Measurements from ENCODE around the gene FAM13A. TPM values are rescaled to one million over a fixed set of nuclear protein-coding genes. Genes with fewer than 3 reads are reported as not detected.

FAM13A gene
- total and polyA plus RNA-seq, 2 donors (not counting 3 experiments of a cell fraction or from before 2014, with no cell fraction given) = 3.3 to 10.5 TPM

DNA sequence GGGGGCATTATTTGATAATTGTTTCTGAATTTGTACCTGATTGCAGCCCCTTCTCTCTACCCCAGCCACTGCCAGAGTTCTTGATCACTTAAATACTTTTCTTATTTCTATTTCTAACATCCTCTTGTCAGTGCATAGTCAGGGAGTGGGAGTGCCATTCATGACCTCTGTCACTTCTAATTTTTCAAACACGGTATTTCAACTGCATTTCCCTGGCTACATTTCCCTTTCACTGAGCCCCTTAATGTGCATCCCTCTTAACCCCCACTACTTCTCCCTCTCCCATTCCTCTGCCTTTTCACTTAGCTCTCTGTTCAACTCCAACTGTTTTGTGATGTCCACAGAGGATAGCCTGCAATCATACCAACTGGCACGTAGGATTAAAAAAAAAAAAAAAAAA lies 231.1 kb downstream of the FAM13A start:
- POLR2A ChIA-PET = no interaction called here
- intact Hi-C loops (cut with micrococcal nuclease) = no loop called here
- no TSS peak for BruUV-seq (replicated peaks)

More for the DNA sequence above, 231.1 kb downstream of the FAM13A start:
- Histone ChIP-seq H3K79me2 (ENCODE audit: control insufficient read depth, insufficient read depth, low read length) (no peaks in the 10 kb centered on the region), H2AFZ (ENCODE audit: low read depth, low read length) (no peak overlapping the region), H3K9me1 (replicated peaks; ENCODE audit: control insufficient read depth, extremely low read depth, insufficient read depth, low read length) (no peaks in the 10 kb centered on the region), H3K4me2 (ENCODE audit: insufficient read depth, low read length) (no peak overlapping the region), H3K27me3 (ENCODE audit: control insufficient read depth in 2 of 2, insufficient read depth in 2 of 2, low read length in 2 of 2) (no peaks in the 10 kb centered on the region), H3K4me3 (replicated peaks in 1 of 3; ENCODE audit: insufficient read depth in 1 of 3, low read depth in 1 of 3, low read length in 3 of 3) (no peak overlapping the region), H3K36me3 (ENCODE audit: control insufficient read depth in 2 of 2, extremely low read depth in 1 of 2, insufficient read depth in 2 of 2, low read length in 2 of 2) (no peaks in the 10 kb centered on the region), H3K9me3 (replicated peaks; ENCODE audit: control insufficient read depth, insufficient read depth, low read length) (no peaks in the 10 kb centered on the region), H3K4me1 (ENCODE audit: control insufficient read depth, extremely low read depth, insufficient read depth, low read length) (peaks cover 17% of the 10 kb centered on the region), H3K27ac (ENCODE audit: insufficient read depth, low read depth, low read length) (no peak overlapping the region), H3K9ac (replicated peaks; ENCODE audit: extremely low read depth, insufficient read depth, low read length) (no peak overlapping the region), H4K20me1 (replicated peaks; ENCODE audit: control insufficient read depth, extremely low read depth, insufficient read depth, low read length) (no peaks in the 10 kb centered on the region)
- DNase-seq (ENCODE audit: low read depth, low spot score) = no peak
- dilution Hi-C loops (cut with MboI; ENCODE audit: extremely low pct_ligation_motif_present, low sequenced_read_pairs) = no loop called here
- CTCF ChIA-PET = interaction anchor here (3.0 kb wide), 1 partner anchor 197 kb away, joined by 11 read pairs; no protein-coding TSS in a partner anchor
- no peak for FAIRE-seq
- TF ChIP-seq EZH2 (IDR thresholded peaks at IDR 0.05; ENCODE audit: borderline replicate concordance, low read depth, low read length, severe bottlenecking) = no peak
- no peak for TF ChIP-seq POLR2AphosphoS5 (IDR thresholded peaks at IDR 0.05; ENCODE audit: insufficient read depth, low read depth, low read length)
- TF ChIP-seq, protein P1, sequence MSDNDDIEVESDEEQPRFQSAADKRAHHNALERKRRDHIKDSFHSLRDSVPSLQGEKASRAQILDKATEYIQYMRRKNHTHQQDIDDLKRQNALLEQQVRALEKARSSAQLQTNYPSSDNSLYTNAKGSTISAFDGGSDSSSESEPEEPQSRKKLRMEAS (IDR thresholded peaks at IDR 0.05; ENCODE audit: insufficient read depth, insufficient read length) = no peak
- no peak for TF ChIP-seq FOS (IDR thresholded peaks at IDR 0.05; ENCODE audit: borderline replicate concordance, insufficient read depth, low read length)
- TF ChIP-seq, protein P2, sequence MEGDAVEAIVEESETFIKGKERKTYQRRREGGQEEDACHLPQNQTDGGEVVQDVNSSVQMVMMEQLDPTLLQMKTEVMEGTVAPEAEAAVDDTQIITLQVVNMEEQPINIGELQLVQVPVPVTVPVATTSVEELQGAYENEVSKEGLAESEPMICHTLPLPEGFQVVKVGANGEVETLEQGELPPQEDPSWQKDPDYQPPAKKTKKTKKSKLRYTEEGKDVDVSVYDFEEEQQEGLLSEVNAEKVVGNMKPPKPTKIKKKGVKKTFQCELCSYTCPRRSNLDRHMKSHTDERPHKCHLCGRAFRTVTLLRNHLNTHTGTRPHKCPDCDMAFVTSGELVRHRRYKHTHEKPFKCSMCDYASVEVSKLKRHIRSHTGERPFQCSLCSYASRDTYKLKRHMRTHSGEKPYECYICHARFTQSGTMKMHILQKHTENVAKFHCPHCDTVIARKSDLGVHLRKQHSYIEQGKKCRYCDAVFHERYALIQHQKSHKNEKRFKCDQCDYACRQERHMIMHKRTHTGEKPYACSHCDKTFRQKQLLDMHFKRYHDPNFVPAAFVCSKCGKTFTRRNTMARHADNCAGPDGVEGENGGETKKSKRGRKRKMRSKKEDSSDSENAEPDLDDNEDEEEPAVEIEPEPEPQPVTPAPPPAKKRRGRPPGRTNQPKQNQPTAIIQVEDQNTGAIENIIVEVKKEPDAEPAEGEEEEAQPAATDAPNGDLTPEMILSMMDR (IDR thresholded peaks at IDR 0.05; ENCODE audit: extremely low read depth in 1 of 2, insufficient read depth in 1 of 2, low read depth in 1 of 2, low read length in 2 of 2) = no peak
- no peak for TF ChIP-seq GATA2 (IDR thresholded peaks at IDR 0.05; ENCODE audit: insufficient read depth, insufficient read length, low read depth, low read length)
- no peak for TF ChIP-seq JUN (IDR thresholded peaks at IDR 0.05; ENCODE audit: borderline replicate concordance, insufficient read depth, insufficient read length, low read depth)
